HG03521 (cell line): ENCODE measurements around the gene ADGRD2.

Source experiments
- ATAC-seq: cut with Tn5 transposase; IDR thresholded peaks from one replicate; pipeline ENCODE4 v1.9.1; 2021; ENCODE audit warnings: mild to moderate bottlenecking, moderate library complexity; ENCODE audit not compliant: unreplicated experiment

The ADGRD2 gene

GRCh38 chr9:124437086-124437485, 13.2 kb upstream of the ADGRD2 start:
- no peak for ATAC-seq

- no peak for ATAC-seq
Measured at GRCh38 chr9:124438091-124438490, 12.2 kb upstream of the ADGRD2 start.

- no peak for ATAC-seq
Measured at GRCh38 chr9:124439086-124439485, 11.2 kb upstream of the ADGRD2 start.

GRCh38 chr9:124439686-124440243, 10.5 kb upstream of the ADGRD2 start:
- no peak for ATAC-seq

GRCh38 chr9:124440786-124441185, 9.5 kb upstream of the ADGRD2 start:
- no peak for ATAC-seq

- ATAC-seq, result no peak
Measured at GRCh38 chr9:124441291-124441690, 9.0 kb upstream of the ADGRD2 start.

GRCh38 chr9:124442379-124442778, 7.9 kb upstream of the ADGRD2 start:
- no peak for ATAC-seq

- no peak for ATAC-seq
Measured at GRCh38 chr9:124442826-124443225, 7.4 kb upstream of the ADGRD2 start.

- no peak for ATAC-seq
Measured at GRCh38 chr9:124443625-124444024, 6.6 kb upstream of the ADGRD2 start.

GRCh38 chr9:124444166-124444565, 6.1 kb upstream of the ADGRD2 start:
- ATAC-seq, result no peak

- ATAC-seq, result no peak
Measured at GRCh38 chr9:124447297-124447661, 3.0 kb upstream of the ADGRD2 start.

GRCh38 chr9:124448019-124448418, 2.2 kb upstream of the ADGRD2 start:
- ATAC-seq, result no peak

GRCh38 chr9:124449381-124450151, 685 bp upstream of the ADGRD2 start:
- no peak for ATAC-seq

- ATAC-seq, result no peak
Measured at GRCh38 chr9:124450931-124451661, 845 bp downstream of the ADGRD2 start.

GRCh38 chr9:124452326-124452725, 2.1 kb downstream of the ADGRD2 start:
- no peak for ATAC-seq

GRCh38 chr9:124452841-124453585, 2.8 kb downstream of the ADGRD2 start:
- ATAC-seq, result no peak

GRCh38 chr9:124453586-124454191, 3.4 kb downstream of the ADGRD2 start:
- no peak for ATAC-seq

- no peak for ATAC-seq
Measured at GRCh38 chr9:124454296-124454695, 4.0 kb downstream of the ADGRD2 start.

GRCh38 chr9:124454791-124455443, 4.7 kb downstream of the ADGRD2 start:
- ATAC-seq, result no peak

GRCh38 chr9:124455820-124456219, 5.6 kb downstream of the ADGRD2 start:
- no peak for ATAC-seq
